GM23248 (cell line): ENCODE results near the gene CARD10.

Source experiments
- EZH2 ChIP-seq: fragments of 200-600 bp; sonication (generic); IDR thresholded peaks from 2 replicates; pipeline ENCODE4 v1.6.1; 2018; ENCODE audit warnings: antibody characterized with exemption, mild to moderate bottlenecking; ENCODE audit not compliant: insufficient read depth, poor library complexity, severe bottlenecking
- EZH2phosphoT487 ChIP-seq: fragments of 200-600 bp; sonication (generic); IDR thresholded peaks from 2 replicates; pipeline ENCODE4 v1.6.1; 2018; ENCODE audit warnings: antibody characterized with exemption, moderate library complexity, mild to moderate bottlenecking, low read depth; ENCODE audit not compliant: insufficient read depth

GRCh38 chr22:37456346-37456745, 62.9 kb downstream of the CARD10 start:
- no peak for TF ChIP-seq EZH2
- TF ChIP-seq EZH2phosphoT487 = no peak
